K562 (cell line): ENCODE measurements around the gene ADAMTS2.

Experiments used
- EGR1 ChIP-seq: fragments of 450-650 bp; conservative IDR thresholded peaks from 2 replicates; pipeline ENCODE4 v1.6.1; 2017; ENCODE audit warnings: mild to moderate bottlenecking
- FOXJ3 ChIP-seq: sonication (generic); formaldehyde crosslinking; IDR thresholded peaks from 2 replicates; pipeline ENCODE4 v1.4.0; 2020; ENCODE audit warnings: mild to moderate bottlenecking, missing genetic modification reagents
- HES1 ChIP-seq: fragments of 450-650 bp; IDR thresholded peaks from 2 replicates; pipeline ENCODE4 v1.6.1; 2016; ENCODE audit warnings: low read depth, mild to moderate bottlenecking, moderate library complexity
- MAFG ChIP-seq: fragments of 450-650 bp; conservative IDR thresholded peaks from 2 replicates; pipeline ENCODE4 v1.6.1; 2016; ENCODE audit warnings: missing genetic modification characterization, missing compliant biosample characterization
- POLR2G ChIP-seq: fragments of 200-400 bp; formaldehyde crosslinking; IDR thresholded peaks from 2 replicates; pipeline ENCODE4 v1.6.1; 2017; ENCODE audit warnings: low read depth, mild to moderate bottlenecking, antibody characterized with exemption, low read length, moderate library complexity
- SLC30A9 ChIP-seq: fragments of 250-450 bp; sonication (Bioruptor Pico); IDR thresholded peaks from 2 replicates; pipeline ENCODE4 v1.8.0; 2022; ENCODE audit warnings: mild to moderate bottlenecking, moderate library complexity
- THAP12 ChIP-seq: fragments of 250-450 bp; sonication (Bioruptor Pico); IDR thresholded peaks from 2 replicates; pipeline ENCODE4 v1.9.0; 2021; ENCODE audit warnings: mild to moderate bottlenecking, inconsistent platforms
- ZKSCAN8 ChIP-seq: fragments of 200-800 bp; sonication (Bioruptor generic); IDR thresholded peaks from 2 replicates; pipeline ENCODE4 v1.6.1; 2016; ENCODE audit warnings: missing genetic modification characterization, missing compliant biosample characterization
- TF ChIP-seq, protein P1 (sequence below), 3 experiments: IDR thresholded peaks in 2 of 3; conservative IDR thresholded peaks in 1 of 3; 2 replicates each; pipeline ENCODE4 v1.5.1; 2011 to 2012; ENCODE audit warnings: low read length in 3 of 3, mild to moderate bottlenecking in 3 of 3, control low read depth in 2 of 3, improper control_type of control experiment in 1 of 3, inconsistent platforms in 1 of 3, low read depth in 1 of 3, mixed read lengths in 1 of 3, moderate library complexity in 1 of 3; ENCODE audit not compliant: insufficient read depth in 2 of 3
- TF ChIP-seq, protein P2 (sequence below): IDR thresholded peaks from 3 replicates; pipeline ENCODE4 v1.6.1; 2011; ENCODE audit warnings: borderline replicate concordance, mild to moderate bottlenecking; ENCODE audit not compliant: insufficient read length, insufficient read depth
- TF ChIP-seq, protein P3 (sequence below): sonication (generic); formaldehyde crosslinking; IDR thresholded peaks from 2 replicates; pipeline ENCODE4 v1.9.0; 2022; ENCODE audit warnings: mild to moderate bottlenecking, missing genetic modification reagents

GRCh38 chr5:179126506-179126991 is 218.7 kb downstream of the ADAMTS2 start:
- no peak for TF ChIP-seq EGR1
- TF ChIP-seq, protein P1, sequence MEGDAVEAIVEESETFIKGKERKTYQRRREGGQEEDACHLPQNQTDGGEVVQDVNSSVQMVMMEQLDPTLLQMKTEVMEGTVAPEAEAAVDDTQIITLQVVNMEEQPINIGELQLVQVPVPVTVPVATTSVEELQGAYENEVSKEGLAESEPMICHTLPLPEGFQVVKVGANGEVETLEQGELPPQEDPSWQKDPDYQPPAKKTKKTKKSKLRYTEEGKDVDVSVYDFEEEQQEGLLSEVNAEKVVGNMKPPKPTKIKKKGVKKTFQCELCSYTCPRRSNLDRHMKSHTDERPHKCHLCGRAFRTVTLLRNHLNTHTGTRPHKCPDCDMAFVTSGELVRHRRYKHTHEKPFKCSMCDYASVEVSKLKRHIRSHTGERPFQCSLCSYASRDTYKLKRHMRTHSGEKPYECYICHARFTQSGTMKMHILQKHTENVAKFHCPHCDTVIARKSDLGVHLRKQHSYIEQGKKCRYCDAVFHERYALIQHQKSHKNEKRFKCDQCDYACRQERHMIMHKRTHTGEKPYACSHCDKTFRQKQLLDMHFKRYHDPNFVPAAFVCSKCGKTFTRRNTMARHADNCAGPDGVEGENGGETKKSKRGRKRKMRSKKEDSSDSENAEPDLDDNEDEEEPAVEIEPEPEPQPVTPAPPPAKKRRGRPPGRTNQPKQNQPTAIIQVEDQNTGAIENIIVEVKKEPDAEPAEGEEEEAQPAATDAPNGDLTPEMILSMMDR (IDR thresholded peaks at IDR 0.05 in 2 of 3, conservative IDR thresholded peaks at IDR 0.05 in 1 of 3; ENCODE audit: insufficient read depth in 2 of 3, low read depth in 1 of 3, low read length in 3 of 3) = no peak
- TF ChIP-seq, protein P2, sequence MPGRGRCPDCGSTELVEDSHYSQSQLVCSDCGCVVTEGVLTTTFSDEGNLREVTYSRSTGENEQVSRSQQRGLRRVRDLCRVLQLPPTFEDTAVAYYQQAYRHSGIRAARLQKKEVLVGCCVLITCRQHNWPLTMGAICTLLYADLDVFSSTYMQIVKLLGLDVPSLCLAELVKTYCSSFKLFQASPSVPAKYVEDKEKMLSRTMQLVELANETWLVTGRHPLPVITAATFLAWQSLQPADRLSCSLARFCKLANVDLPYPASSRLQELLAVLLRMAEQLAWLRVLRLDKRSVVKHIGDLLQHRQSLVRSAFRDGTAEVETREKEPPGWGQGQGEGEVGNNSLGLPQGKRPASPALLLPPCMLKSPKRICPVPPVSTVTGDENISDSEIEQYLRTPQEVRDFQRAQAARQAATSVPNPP = no peak
- no peak for TF ChIP-seq FOXJ3 (CRISPR knock-in tag)
- no peak for TF ChIP-seq ZKSCAN8
- TF ChIP-seq HES1 = no peak
- TF ChIP-seq MAFG (tag) = no peak
- TF ChIP-seq SLC30A9 (CRISPR knock-in tag) = no peak
- TF ChIP-seq, protein P3, sequence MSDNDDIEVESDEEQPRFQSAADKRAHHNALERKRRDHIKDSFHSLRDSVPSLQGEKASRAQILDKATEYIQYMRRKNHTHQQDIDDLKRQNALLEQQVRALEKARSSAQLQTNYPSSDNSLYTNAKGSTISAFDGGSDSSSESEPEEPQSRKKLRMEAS (CRISPR knock-in tag) = no peak
- TF ChIP-seq POLR2G = no peak
- no peak for TF ChIP-seq THAP12 (CRISPR knock-in tag)
